Activated T-helper 2 cell treated with anti-CD3 and anti-CD28 coated beads, Interferon-gamma antibody, Interleukin-2, Interleukin-4, amounts not matched to agents 10 μg/mL and 5 μg/mL and 100 μg/mL, durations not matched to agents 14 hours and 24 hours and 36 hours (primary cell): ENCODE results near the gene BCAN. TPM values are rescaled to one million over a fixed set of nuclear protein-coding genes. Genes with fewer than 3 reads are reported as not detected.

ENCODE experiments used
- DNase-seq: peaks from one replicate; pipeline ENCODE4 v3.0.0; 2021; ENCODE audit warnings: low spot score
- H3K27ac Mint-ChIP-seq: one replicate; pipeline ENCODE4 v1.8.0; 2021; ENCODE audit warnings: mixed read lengths
- H3K27me3 Mint-ChIP-seq: one replicate; pipeline ENCODE4 v1.8.0; 2021; ENCODE audit warnings: low read depth, mixed read lengths
- H3K36me3 Mint-ChIP-seq: one replicate; pipeline ENCODE4 v1.8.0; 2021; ENCODE audit warnings: low read depth, mixed read lengths
- H3K4me1 Mint-ChIP-seq: one replicate; pipeline ENCODE4 v1.8.0; 2021; ENCODE audit warnings: low read depth, mixed read lengths
- H3K4me3 Mint-ChIP-seq: one replicate; pipeline ENCODE4 v1.8.0; 2021; ENCODE audit warnings: low read depth, mild to moderate bottlenecking, moderate library complexity, mixed read lengths
- H3K9me3 Mint-ChIP-seq: one replicate; pipeline ENCODE4 v1.8.0; 2021; ENCODE audit warnings: mixed read lengths
- intact Hi-C: fragments of 100-400 bp; cut with micrococcal nuclease; formaldehyde crosslinking; loops from one replicate; pipeline ENCODE4 v1.15.1; 2023
- total RNA-seq: library from RNA; stranded (reverse); gene quantifications from 2 replicates; pipeline ENCODE4 v1.2.3, GENCODE V29; 2022

The BCAN gene
- total RNA-seq, 1 donor from 2014 or later: not detected

DNA sequence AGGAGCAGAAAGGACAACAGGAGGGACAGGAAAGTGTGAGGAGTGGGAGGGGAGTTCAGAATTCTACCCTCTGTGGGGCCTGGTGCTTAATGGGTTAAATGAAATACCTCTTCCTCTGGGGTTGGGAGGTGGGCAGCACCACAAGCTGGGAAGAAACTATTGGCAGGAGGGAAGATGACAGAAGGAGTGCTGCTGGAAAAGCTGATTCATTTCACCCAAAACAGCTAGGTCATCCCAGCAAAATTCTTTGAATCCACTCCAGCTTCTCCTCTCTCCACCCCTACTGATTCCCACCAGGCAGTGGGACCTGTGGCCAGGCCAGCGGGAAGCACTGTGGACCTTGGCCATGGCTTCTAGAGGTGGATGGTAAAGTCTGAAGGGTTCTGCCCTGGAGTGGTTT, 12.8 kb downstream of the BCAN start:
- H3K9me3 Mint-ChIP-seq: no peaks in the 10 kb centered on the region
- peaks cover 20% of the 10 kb centered on the region for H3K4me1 Mint-ChIP-seq
- no peaks in the 10 kb centered on the region for H3K36me3 Mint-ChIP-seq
- DNase-seq: no peak
- peaks cover 40% of the 10 kb centered on the region for H3K27me3 Mint-ChIP-seq
- no peak overlapping the region for H3K4me3 Mint-ChIP-seq
- intact Hi-C loops: no loop called here
- H3K27ac Mint-ChIP-seq: no peak overlapping the region

DNA sequence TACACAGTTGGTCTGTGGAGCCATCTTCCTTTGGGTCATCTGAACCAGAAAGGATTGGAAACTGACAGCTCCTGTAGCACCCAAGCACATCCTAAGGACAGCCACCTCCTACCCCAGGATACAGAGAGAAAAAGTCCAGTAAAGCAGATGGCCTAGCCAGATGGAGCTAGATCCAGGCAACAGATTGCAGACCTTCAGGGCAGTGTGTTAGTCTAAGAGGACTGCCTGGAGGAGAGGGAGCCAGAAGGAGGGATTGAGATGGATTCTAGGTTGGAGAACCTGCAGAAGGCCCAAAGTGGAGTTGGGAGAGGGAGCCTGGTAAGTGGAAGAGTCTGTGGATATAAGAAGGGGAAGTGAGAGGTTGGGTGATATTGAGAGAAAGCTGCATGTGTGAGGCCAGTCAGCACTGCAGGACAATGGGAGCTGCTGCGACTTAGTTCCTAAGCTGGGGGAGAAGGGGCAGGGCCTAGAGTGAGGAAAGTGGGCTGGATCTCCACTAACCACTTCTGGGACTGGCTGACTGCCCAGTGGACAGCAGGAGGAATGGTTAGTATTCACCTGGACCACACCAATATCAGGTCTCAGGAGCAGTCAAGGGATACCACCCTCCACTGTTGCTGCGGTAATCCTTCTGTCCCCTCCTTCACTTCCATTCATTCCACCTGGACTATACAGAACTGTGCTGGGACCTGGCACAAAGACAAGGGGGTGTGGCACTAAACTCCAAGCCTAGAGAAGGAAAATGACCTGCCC, 13.4 kb downstream of the BCAN start:
- intact Hi-C loops: no loop called here
- H3K27me3 Mint-ChIP-seq: peaks cover 39% of the 10 kb centered on the region
- no peak overlapping the region for H3K4me3 Mint-ChIP-seq
- H3K36me3 Mint-ChIP-seq: no peaks in the 10 kb centered on the region
- H3K4me1 Mint-ChIP-seq: peaks cover 25% of the 10 kb centered on the region
- H3K9me3 Mint-ChIP-seq: no peaks in the 10 kb centered on the region
- no peak overlapping the region for H3K27ac Mint-ChIP-seq
- no peak for DNase-seq

- H3K4me1 Mint-ChIP-seq: peaks cover 29% of the 10 kb centered on the region
- H3K27ac Mint-ChIP-seq: no peak overlapping the region
- no peak overlapping the region for H3K4me3 Mint-ChIP-seq
- DNase-seq: no peak
- H3K36me3 Mint-ChIP-seq: no peaks in the 10 kb centered on the region
- intact Hi-C loops: no loop called here
- H3K9me3 Mint-ChIP-seq: no peaks in the 10 kb centered on the region
- peaks cover 39% of the 10 kb centered on the region for H3K27me3 Mint-ChIP-seq
Measured at GRCh38 chr1:156655904-156656516, 14.1 kb downstream of the BCAN start.

DNA sequence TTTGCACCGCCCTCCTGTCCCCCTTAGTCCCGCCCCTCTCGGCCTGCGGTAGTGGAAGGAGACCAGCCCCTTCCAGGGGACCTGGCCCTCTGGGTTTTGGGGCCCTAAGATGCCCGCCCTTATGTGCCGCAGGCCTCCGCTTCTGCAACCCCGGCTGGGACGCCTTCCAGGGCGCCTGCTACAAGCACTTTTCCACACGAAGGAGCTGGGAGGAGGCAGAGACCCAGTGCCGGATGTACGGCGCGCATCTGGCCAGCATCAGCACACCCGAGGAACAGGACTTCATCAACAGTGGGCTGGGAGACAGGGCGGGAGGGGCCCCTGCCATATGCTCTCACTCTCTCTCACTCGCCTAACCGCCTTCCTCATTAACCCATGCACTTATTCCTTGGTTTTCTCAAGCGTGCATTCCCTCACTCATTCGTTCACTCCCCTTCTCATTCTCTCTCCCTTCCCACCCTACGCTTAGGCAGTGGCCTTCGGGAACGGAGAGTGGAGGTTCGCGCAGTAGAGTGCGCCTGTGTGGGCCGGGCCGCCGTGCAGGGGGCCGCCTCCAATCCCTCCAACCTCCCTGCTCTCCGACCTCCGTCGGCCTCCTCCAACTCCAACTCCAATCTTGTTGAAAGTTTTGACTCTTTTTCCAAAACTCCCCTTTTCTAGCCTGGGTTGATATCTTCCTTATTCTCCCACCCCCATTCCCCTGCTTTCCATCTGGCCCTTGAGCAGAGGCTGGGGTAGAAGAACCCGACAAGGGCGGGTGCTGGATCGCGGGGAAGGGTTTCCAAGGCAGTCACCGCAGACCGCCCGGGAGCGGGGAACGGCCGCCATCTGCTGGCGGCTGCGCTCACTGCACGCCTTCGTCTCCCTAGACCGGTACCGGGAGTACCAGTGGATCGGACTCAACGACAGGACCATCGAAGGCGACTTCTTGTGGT, 15.2 kb downstream of the BCAN start:
- Mint-ChIP-seq H3K27me3 (peaks cover 36% of the 10 kb centered on the region), H3K27ac (no peak overlapping the region), H3K9me3 (no peaks in the 10 kb centered on the region), H3K4me1 (peaks cover 37% of the 10 kb centered on the region), H3K4me3 (peak overlapping the region; percentile 23), H3K36me3 (no peaks in the 10 kb centered on the region)
- DNase-seq: peak; percentile 58
- intact Hi-C loops: loop anchor here (1.0 kb wide), 1 partner anchor 31 kb away; no protein-coding TSS in a partner anchor

GRCh38 chr1:156657741-156658319, 15.9 kb downstream of the BCAN start:
- Mint-ChIP-seq H3K27ac (peak overlapping the region; percentile 2), H3K4me3 (peak overlapping the region; percentile 23), H3K36me3 (no peaks in the 10 kb centered on the region), H3K9me3 (no peaks in the 10 kb centered on the region), H3K27me3 (peaks cover 35% of the 10 kb centered on the region), H3K4me1 (peaks cover 40% of the 10 kb centered on the region)
- DNase-seq: no peak
- intact Hi-C loops: loop anchor here (1.0 kb wide), 1 partner anchor 32 kb away; no protein-coding TSS in a partner anchor

GRCh38 chr1:156658496-156658895, 16.6 kb downstream of the BCAN start:
- Mint-ChIP-seq H3K27me3 (peaks cover 32% of the 10 kb centered on the region), H3K4me1 (peaks cover 41% of the 10 kb centered on the region), H3K27ac (no peak overlapping the region), H3K9me3 (no peaks in the 10 kb centered on the region), H3K4me3 (no peak overlapping the region), H3K36me3 (no peaks in the 10 kb centered on the region)
- no peak for DNase-seq
- intact Hi-C loops: no loop called here

DNA sequence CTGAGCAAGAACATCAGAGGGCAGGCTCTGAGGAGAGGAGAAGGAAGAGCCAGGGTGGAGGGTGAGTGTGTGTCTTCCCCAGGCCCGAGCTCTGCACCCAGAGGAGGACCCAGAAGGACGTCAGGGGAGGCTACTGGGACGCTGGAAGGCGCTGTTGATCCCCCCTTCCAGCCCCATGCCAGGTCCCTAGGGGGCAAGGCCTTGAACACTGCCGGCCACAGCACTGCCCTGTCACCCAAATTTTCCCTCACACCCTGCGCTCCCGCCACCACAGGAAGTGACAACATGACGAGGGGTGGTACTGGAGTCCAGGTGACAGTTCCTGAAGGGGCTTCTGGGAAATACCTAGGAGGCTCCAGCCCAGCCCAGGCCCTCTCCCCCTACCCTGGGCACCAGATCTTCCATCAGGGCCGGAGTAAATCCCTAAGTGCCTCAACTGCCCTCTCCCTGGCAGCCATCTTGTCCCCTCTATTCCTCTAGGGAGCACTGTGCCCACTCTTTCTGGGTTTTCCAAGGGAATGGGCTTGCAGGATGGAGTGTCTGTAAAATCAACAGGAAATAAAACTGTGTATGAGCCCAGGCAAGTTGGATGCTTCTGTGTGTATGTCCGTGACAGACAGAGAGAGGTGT, 17.1 kb downstream of the BCAN start:
- DNase-seq: no peak
- intact Hi-C loops: no loop called here
- Mint-ChIP-seq H3K27ac (peak overlapping the region; percentile 67), H3K4me1 (peaks cover 41% of the 10 kb centered on the region), H3K9me3 (no peaks in the 10 kb centered on the region), H3K27me3 (peaks cover 31% of the 10 kb centered on the region), H3K4me3 (peak overlapping the region; percentile 90), H3K36me3 (no peaks in the 10 kb centered on the region)

DNA sequence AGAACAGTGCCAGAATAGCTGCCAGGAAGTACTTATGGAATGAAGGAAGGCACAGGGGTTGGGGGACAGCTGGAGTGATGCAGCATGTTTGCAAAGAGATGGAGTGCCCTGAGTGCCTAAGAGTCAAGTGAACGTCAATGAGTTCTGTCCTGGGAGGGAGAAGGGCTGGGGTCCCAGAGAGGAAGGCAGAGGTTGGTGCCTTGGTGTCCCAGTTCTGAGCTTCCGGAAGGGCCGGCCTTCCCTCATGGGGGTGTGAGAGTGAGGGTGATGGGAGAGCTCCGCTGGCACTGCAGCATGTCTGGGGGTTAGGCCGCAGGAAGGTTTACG, 17.7 kb downstream of the BCAN start:
- H3K27me3 Mint-ChIP-seq: peaks cover 28% of the 10 kb centered on the region
- peak overlapping the region; percentile 67 for H3K27ac Mint-ChIP-seq
- DNase-seq: no peak
- H3K4me3 Mint-ChIP-seq: peak overlapping the region; percentile 90
- intact Hi-C loops: no loop called here
- H3K9me3 Mint-ChIP-seq: no peaks in the 10 kb centered on the region
- H3K36me3 Mint-ChIP-seq: no peaks in the 10 kb centered on the region
- H3K4me1 Mint-ChIP-seq: peaks cover 41% of the 10 kb centered on the region

GRCh38 chr1:156659988-156660751, 18.3 kb downstream of the BCAN start:
- Mint-ChIP-seq H3K9me3 (no peaks in the 10 kb centered on the region), H3K4me1 (peaks cover 41% of the 10 kb centered on the region)

DNA sequence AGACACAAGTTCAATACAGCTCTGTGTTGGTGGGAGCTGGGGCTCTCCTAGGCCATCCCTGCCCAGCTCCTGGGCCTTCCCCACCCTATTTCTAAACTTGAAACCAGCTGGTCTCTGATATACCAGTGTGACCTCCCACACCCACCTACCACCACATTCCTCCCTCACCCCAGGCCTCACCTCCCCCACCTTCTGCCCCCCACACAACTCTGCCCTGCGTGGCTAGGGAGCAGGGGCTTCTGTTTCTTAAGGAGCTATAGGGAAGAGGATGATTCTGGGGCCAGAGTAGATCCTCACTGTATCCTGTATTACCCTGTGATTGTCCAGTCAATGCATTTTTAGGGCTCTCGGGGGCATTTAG, 18.8 kb downstream of the BCAN start:
- Mint-ChIP-seq H3K36me3 (no peaks in the 10 kb centered on the region), H3K27me3 (peaks cover 25% of the 10 kb centered on the region), H3K4me1 (peaks cover 42% of the 10 kb centered on the region), H3K27ac (peak overlapping the region; percentile 97), H3K4me3 (peak overlapping the region; percentile 90), H3K9me3 (no peaks in the 10 kb centered on the region)
- intact Hi-C loops: loop anchor here (1.0 to 2.0 kb wide), 3 partner anchors 18 to 66 kb away; partner anchors contain the start of gene CRABP2
- DNase-seq: no peak

More at GRCh38 chr1:156659988-156660751, 18.3 kb downstream of the BCAN start:
- DNase-seq: peak; percentile 89
- intact Hi-C loops: loop anchor here (1.0 to 2.0 kb wide), 3 partner anchors 18 to 67 kb away; partner anchors contain the start of gene CRABP2
- Mint-ChIP-seq H3K27ac (peak overlapping the region; percentile 97), H3K27me3 (peaks cover 26% of the 10 kb centered on the region), H3K36me3 (no peaks in the 10 kb centered on the region), H3K4me3 (peak overlapping the region; percentile 90)

DNA sequence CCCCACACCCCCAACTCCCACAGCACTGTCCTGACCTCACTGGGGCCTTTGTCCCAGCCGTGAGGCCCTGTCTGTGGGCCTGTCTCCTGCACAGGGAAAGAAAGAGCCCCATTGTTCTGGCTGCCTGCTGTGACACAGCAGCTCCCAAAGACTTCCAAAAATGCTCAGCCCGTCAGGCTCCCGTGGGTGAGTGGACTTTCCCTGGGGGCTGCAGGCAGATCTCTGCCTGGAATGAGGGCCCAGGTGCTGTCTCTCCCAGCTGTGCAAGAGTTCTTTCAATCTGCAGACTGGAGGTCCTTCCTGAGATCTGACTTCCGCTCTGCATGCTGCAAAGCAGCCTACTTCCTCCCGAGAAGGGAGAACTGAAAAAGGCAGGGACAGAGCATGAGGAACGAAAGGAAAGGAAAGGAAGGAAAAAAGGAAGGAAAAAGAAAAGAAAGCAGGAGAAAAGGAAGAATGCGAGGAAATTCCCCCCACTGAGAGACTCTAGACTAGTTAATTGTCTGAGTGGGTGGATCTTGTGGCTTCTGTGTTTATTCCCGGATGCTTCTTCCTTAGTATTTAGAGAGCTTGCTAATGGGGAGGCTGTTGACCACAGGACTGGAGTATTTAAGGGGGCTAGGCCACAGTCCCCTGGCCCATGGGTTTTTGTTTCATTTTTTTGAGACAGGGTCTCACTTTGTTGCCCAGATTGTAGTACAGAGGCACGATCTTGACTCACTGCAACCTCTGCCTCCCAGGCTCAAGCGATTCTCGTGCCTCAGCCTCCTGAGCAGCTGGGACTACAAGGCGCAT, 20.3 kb downstream of the BCAN start:
- H3K27ac Mint-ChIP-seq: peak overlapping the region; percentile 97
- H3K4me1 Mint-ChIP-seq: peaks cover 40% of the 10 kb centered on the region
- no peaks in the 10 kb centered on the region for H3K9me3 Mint-ChIP-seq
- intact Hi-C loops: no loop called here
- H3K36me3 Mint-ChIP-seq: no peaks in the 10 kb centered on the region
- H3K27me3 Mint-ChIP-seq: peaks cover 15% of the 10 kb centered on the region
- no peak overlapping the region for H3K4me3 Mint-ChIP-seq
- no peak for DNase-seq
